K562 (cell line): ENCODE measurements around the gene PPP1R3E. TPM values are rescaled to one million over a fixed set of nuclear protein-coding genes. Genes with fewer than 3 reads are reported as not detected.

Source experiments
- CXXC5 ChIP-seq: fragments of 250-450 bp; sonication (Bioruptor Pico); IDR thresholded peaks from 2 replicates; pipeline ENCODE4 v1.8.0; 2022; ENCODE audit warnings: inconsistent platforms, mild to moderate bottlenecking, moderate library complexity
- GABPA ChIP-seq: fragments of 200-800 bp; sonication (Bioruptor generic); conservative IDR thresholded peaks from 2 replicates; pipeline ENCODE4 v1.6.1; 2016; ENCODE audit warnings: low read depth, missing genetic modification characterization, missing compliant biosample characterization
- HMG20B ChIP-seq: fragments of 250-450 bp; sonication (Bioruptor Pico); IDR thresholded peaks from 2 replicates; pipeline ENCODE4 v1.5.0; 2021; ENCODE audit warnings: mild to moderate bottlenecking
- NELFE ChIP-seq: IDR thresholded peaks from 2 replicates; pipeline ENCODE4 v1.6.1; 2011; ENCODE audit warnings: mild to moderate bottlenecking; ENCODE audit not compliant: insufficient read depth, insufficient read length
- NFE2L1 ChIP-seq: fragments of 450-650 bp; IDR thresholded peaks from 2 replicates; pipeline ENCODE4 v1.6.1; 2016; ENCODE audit warnings: missing genetic modification characterization, low read depth, mild to moderate bottlenecking, missing compliant biosample characterization, moderate library complexity, borderline replicate concordance
- RERE ChIP-seq: sonication (generic); formaldehyde crosslinking; IDR thresholded peaks from 2 replicates; pipeline ENCODE4 v1.8.0; 2023; ENCODE audit warnings: missing genetic modification reagents, mild to moderate bottlenecking, borderline replicate concordance
- SIN3A ChIP-seq, 2 experiments: fragments of 150-350 bp in 1 of 2; IDR thresholded peaks; 2 replicates each; pipeline ENCODE4 v1.6.1; 2011 to 2016; ENCODE audit warnings: borderline replicate concordance in 2 of 2, low read depth in 2 of 2, low read length in 2 of 2, mild to moderate bottlenecking in 2 of 2, moderate library complexity in 2 of 2; ENCODE audit not compliant: control insufficient read depth in 1 of 2
- SNIP1 ChIP-seq: fragments of 450-650 bp; IDR thresholded peaks from 2 replicates; pipeline ENCODE4 v1.7.1; 2017; ENCODE audit warnings: low read depth, mild to moderate bottlenecking
- SUPT5H ChIP-seq: fragments of 450-650 bp; IDR thresholded peaks from 2 replicates; pipeline ENCODE4 v1.6.1; 2016
- TBP ChIP-seq: optimal IDR thresholded peaks from 2 replicates; pipeline ENCODE3; 2011; ENCODE audit warnings: low read depth, low read length, improper control_type of control experiment
- XRCC5 ChIP-seq: fragments of 200-400 bp; formaldehyde crosslinking; IDR thresholded peaks from 2 replicates; pipeline ENCODE4 v1.6.1; 2017; ENCODE audit warnings: low read depth, mild to moderate bottlenecking, low read length
- ZBTB1 ChIP-seq: sonication (generic); formaldehyde crosslinking; IDR thresholded peaks from 2 replicates; pipeline ENCODE4 v1.8.1; 2023; ENCODE audit warnings: missing genetic modification reagents, low read depth, mild to moderate bottlenecking, borderline replicate concordance
- ZEB2 ChIP-seq: fragments of 450-650 bp; IDR thresholded peaks from 2 replicates; pipeline ENCODE4 v1.6.1; 2016
- ZNF431 ChIP-seq: sonication (generic); formaldehyde crosslinking; IDR thresholded peaks from 2 replicates; pipeline ENCODE4 v1.8.0; 2022; ENCODE audit warnings: mild to moderate bottlenecking, missing genetic modification reagents
- ZNF57 ChIP-seq: fragments of 450-650 bp; formaldehyde crosslinking; IDR thresholded peaks from 2 replicates; pipeline ENCODE4 v1.4.0; 2020; ENCODE audit warnings: mild to moderate bottlenecking, moderate library complexity
- polyA plus RNA-seq, 8 experiments: library from polyadenylated mRNA; depleted of rRNA in 4 of 8; stranded (reverse) in 5 of 8; unstranded in 3 of 8; fragments of >200 nt; fragmentation: Nextera tagmentation in 2 of 8; fragmentation: Illumina TruSeq in 1 of 8; extraction: Ambion mirVana in 2 of 8; extraction: Trizol in 1 of 8; gene quantifications; 2 replicates each; pipeline versions ENCODE4 v1.2.1 to v1.2.3, GENCODE V29; 2011 to 2014; ENCODE audit warnings: inconsistent platforms in 1 of 8, missing spikeins in 1 of 8
- total RNA-seq, 7 experiments: library from RNA; depleted of rRNA in 6 of 7; stranded (reverse); fragments of >200 nt in 6 of 7; fragmentation: Illumina TruSeq in 2 of 7; extraction: Trizol in 2 of 7; gene quantifications; 2 replicates each; pipeline versions ENCODE4 v1.2.1 to v1.2.3, GENCODE V29; 2011 to 2021; ENCODE audit warnings: low replicate concordance in 1 of 7
- TF ChIP-seq, protein P1 (sequence below): sonication (generic); formaldehyde crosslinking; IDR thresholded peaks from 2 replicates; pipeline ENCODE4 v1.4.0; 2020; ENCODE audit warnings: mild to moderate bottlenecking, missing genetic modification reagents
- TF ChIP-seq, protein P2 (sequence below): fragments of 450-650 bp; formaldehyde crosslinking; IDR thresholded peaks from 2 replicates; pipeline ENCODE4 v1.4.0; 2020; ENCODE audit warnings: mild to moderate bottlenecking, moderate library complexity

PPP1R3E gene
- total and polyA plus RNA-seq, 9 of the 15 experiments (the other 6 are each of a cell fraction or from before 2014, with no cell fraction given): 3.2 to 18.4 (median 7.6) TPM

DNA sequence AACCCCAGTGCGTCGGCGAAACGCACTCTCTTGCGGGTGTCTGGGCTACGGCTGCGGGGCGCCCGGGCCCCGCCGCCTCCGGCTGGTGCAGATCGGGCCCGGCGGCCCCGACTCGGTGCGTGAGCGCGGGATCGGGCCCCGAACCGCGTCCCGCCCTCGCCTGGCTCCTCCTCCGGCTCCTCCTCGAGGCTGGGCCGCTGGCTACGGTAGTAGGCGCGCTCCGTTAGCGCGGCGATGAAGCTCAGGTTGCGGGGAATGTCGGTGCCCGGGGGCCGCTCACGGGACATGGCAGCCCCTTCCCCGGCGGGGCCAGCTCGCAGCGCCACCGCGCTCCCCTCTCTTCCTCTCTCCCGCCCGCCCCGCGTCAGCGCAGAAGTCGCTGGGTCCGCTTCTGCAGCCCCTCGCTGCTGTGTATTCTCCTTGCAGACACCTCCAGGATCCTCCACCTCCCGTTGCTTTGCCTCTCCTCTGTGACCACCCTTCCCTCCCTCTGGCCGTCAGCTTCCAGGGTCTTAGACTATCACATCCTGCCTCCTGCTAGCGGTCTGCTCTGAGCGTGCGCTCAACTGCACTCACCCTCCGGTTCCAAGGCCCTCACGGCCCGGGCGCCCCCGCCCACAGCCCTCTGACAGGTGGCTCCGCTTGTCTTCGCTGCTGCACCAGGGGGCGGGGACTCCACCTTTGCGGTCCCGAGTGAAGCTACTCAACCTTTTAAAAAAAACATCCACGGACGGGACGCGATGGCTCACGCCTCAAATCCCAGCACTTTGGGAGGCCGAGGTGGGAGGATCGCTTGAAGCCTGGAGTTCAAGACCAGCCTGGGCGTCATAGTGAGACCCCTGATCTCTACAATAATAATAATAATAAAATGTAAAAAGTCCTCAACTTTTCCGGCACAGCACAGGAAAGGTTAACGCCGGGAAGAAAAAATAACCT, at the start of gene PPP1R3E (continued):
- TF ChIP-seq SNIP1 (no peak), CXXC5 (peak; percentile 27; the same call in 1 of the 2 replicates), ZNF431 (CRISPR knock-in tag) (no peak; the same call in 1 of the 2 replicates), HMG20B (CRISPR knock-in tag) (no peak), NFE2L1 (tag) (no peak), RERE (CRISPR knock-in tag) (no peak), GABPA (tag) (no peak), ZNF57 (CRISPR knock-in tag) (no peak), NELFE (no peak), ZBTB1 (CRISPR knock-in tag) (peak; percentile 89; the same call in 1 of the 2 replicates), XRCC5 (no peak), SUPT5H (peak; percentile 8), SIN3A (IDR thresholded peaks at IDR 0.05; ENCODE audit: borderline replicate concordance in 2 of 2, control insufficient read depth in 1 of 2, low read depth in 2 of 2, low read length in 2 of 2) (peak; percentile 5 to 26; a peak in 2 of 4 replicates), ZEB2 (0 out of 2 replicates have a peak, but pooled peaks have one; percentile 55), TBP (peak; percentile 32)
- TF ChIP-seq, protein P1, sequence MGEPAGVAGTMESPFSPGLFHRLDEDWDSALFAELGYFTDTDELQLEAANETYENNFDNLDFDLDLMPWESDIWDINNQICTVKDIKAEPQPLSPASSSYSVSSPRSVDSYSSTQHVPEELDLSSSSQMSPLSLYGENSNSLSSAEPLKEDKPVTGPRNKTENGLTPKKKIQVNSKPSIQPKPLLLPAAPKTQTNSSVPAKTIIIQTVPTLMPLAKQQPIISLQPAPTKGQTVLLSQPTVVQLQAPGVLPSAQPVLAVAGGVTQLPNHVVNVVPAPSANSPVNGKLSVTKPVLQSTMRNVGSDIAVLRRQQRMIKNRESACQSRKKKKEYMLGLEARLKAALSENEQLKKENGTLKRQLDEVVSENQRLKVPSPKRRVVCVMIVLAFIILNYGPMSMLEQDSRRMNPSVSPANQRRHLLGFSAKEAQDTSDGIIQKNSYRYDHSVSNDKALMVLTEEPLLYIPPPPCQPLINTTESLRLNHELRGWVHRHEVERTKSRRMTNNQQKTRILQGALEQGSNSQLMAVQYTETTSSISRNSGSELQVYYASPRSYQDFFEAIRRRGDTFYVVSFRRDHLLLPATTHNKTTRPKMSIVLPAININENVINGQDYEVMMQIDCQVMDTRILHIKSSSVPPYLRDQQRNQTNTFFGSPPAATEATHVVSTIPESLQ (CRISPR knock-in tag): 0 out of 2 replicates have a peak, but pooled peaks have one; percentile 41
- TF ChIP-seq, protein P2, sequence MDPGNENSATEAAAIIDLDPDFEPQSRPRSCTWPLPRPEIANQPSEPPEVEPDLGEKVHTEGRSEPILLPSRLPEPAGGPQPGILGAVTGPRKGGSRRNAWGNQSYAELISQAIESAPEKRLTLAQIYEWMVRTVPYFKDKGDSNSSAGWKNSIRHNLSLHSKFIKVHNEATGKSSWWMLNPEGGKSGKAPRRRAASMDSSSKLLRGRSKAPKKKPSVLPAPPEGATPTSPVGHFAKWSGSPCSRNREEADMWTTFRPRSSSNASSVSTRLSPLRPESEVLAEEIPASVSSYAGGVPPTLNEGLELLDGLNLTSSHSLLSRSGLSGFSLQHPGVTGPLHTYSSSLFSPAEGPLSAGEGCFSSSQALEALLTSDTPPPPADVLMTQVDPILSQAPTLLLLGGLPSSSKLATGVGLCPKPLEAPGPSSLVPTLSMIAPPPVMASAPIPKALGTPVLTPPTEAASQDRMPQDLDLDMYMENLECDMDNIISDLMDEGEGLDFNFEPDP (CRISPR knock-in tag): no peak
